GM18499 (cell line): ENCODE data around the gene SRPRA.
"Not testable (repeated sequence)": the region's sequence is repeated elsewhere in the genome, so short reads cannot be mapped to it uniquely, and the experiment has no call there.

ENCODE experiments used
- ATAC-seq: cut with Tn5 transposase; IDR thresholded peaks from one replicate; pipeline ENCODE4 v1.9.1; 2021; ENCODE audit warnings: moderate number of reproducible peaks; ENCODE audit not compliant: insufficient read depth, unreplicated experiment

The SRPRA gene

DNA sequence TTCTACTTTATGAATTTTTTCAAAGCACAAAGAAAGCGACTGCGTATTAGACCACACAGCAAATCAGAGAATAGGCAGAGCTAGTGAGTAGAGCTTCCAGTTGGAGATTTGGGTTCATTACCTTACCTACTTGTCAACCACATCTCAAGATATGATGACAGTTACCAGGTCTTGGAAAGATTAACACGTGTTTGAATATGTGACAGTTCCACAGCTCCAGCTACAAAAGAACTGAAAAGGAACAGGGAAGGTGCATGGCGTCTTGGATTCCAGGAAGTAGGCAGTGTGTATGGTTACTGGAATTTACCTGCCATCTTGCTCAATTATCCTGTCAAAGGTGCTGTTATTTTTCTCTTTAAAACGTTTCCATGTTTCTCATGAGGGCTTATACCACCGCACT, 19.5 kb upstream of the SRPRA start:
- no peak for ATAC-seq

DNA sequence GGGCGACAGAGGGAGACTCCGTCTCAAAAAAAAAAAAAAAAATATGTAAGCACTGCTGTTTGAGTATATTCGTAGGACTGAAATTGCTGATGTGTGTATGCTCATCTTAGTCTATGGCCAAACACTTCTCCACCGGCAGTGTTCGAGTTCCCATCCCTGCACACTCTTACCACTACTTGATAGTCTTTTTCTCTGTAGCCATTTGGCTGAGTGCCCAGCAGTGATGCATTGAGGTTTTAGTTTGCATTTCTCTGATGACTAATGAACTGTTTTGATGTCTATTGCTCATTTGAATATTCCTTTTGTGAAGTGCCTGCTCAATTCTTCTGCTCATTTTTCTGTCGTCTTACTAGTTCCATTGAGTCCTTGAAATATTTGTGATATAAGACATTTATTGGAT, 16.1 kb upstream of the SRPRA start:
- peak; percentile 54 for ATAC-seq

DNA sequence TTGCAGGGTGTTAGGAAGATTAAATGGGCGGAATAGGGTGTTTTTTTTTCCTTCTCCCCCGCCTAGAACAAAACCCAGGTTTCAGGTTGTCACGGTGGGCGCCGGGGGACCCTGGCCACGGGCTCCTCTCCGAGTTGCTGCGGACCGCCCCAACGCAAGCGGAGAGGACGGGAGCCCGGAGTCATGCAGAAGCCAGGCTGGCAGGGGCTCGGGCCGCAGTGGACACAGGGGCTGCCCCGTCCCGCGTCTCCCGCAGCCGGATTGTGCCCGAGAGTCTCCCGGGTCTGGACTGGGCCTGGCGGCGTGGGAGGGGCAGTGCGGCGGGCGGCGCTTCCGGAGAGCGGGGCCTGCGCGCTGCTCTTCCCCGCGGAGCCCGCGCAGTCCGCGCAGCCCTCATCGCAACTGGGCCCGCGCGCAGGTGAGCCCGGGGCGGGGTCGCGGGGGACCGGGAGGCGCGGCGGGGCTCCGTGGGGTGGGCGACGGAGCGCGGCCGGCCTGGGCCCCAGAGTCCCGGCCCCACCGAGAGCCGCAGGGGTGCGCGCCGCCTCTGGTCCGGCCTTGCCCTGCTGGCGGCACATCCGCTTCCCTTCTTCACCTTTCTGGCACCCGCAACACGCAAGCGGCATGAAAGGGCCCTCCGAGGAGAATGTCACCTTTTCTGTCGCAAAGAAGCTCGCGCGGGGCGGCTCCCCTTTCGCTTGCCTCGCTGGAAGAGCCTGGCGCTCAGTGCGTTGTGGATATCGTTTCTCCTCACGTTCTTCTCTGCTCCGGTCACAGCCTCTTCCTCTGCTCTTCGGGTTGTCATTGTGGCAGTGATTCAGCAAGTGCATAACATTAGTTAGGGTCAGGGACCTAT, 14.3 kb upstream of the SRPRA start, which contains the start of gene TIRAP:
Gene TIRAP (plus strand): TSS at position 358 of the 856 bp plus-strand sequence. CDS start 7,802 bp downstream, outside the sequence.
- no peak for ATAC-seq

DNA sequence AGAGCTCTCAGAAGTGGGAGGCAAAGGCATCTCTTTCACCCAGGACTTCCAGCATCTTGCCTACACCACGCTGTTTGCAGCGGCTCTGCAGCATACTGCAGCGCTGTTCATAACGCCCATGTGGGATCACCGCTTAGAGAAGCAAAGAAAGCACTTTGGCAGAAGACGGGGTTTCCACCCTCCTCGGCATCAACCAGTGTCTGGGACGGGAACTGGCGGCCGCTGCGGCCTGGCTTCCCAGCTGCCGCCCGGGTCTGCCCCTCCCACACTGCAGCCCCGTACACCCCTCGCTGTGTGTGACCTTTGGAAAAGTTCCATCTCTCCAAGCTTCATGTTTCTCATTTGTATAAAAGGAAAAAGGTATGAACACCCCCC, 13.7 kb upstream of the SRPRA start:
- ATAC-seq: no peak

DNA sequence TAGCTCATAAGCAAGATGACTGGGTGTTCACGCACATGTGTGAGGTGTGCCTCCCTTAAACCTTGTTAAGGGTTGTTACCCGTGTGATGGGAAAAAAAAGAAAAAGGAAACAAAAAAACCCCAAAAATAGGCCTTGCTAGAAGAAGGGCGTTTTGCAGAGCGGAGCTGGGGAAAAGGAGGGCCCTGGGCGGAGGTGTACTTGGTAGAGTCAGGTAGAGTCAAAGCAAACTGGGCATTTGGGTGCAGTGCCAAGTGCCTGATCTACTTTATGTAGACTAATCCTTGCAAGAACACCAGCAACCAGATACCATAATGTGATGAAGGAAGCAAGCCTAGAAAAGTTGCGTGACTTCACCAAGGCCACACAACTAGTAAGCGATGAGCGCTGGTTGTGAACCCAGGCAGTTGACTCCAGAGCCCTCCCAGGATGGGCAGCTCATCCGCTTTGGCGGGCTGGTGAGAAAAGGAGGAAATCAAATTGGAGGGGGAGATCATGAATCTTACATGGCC, 13.0 kb upstream of the SRPRA start:
- ATAC-seq: no peak

DNA sequence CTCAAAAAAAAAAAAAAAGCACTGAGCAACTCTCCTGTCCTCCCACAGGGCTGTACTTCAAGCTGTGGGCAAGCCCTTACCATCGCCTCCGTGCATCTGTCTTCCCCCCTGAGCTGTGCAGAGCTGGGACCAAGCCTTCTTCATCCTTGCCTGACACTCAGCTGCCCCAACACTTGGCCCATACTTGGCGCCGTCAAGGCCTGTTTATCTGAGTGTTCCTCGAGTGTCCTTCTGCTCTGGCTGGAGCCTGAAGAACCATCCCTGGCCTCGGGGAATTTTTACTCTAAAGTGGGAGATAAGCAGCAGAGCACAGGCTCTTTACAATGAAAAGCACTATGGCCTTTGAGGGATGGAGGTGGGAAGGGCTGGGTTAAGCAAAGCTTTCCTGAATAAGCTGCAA, 12.6 kb upstream of the SRPRA start:
- ATAC-seq: no peak

DNA sequence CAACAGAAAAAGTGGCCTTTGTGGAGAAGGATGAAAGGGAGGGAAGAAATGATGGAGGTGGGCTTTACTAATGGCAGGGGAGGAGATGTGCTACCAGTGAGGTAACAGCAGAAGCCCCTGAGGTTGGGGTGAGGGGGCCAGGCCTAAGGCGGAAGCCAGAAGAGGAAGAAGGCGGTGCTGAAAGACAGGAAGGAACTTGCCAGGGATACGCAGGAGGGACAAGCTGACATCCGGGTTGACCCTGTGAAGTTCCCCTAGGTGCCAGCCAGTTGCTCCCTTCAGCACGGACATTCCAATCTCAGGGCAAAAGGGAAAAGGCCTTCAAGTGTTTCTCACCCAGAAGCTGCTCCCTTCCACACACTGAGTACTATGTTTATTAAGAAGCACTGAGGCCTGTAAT, 11.9 kb upstream of the SRPRA start:
- ATAC-seq: no peak

DNA sequence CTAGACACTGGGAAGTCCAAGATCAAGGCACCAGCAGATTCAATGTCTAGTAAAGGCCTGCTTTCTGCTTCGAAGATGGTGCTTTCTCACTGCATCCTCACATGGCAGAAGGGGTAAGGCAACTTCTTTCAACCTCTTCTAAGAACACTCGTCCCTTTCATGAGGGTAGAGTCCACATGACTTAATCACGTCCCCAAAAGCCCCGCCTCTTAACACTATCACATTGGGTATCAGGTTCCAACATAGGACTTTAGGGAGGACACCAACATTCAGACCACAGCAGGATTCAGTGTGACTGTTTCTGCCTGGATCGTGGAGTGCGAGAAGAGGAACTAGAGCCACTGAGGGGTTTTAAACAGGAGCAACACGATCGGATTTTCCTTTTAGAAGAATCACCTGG, 10.5 kb upstream of the SRPRA start:
- ATAC-seq: no peak

DNA sequence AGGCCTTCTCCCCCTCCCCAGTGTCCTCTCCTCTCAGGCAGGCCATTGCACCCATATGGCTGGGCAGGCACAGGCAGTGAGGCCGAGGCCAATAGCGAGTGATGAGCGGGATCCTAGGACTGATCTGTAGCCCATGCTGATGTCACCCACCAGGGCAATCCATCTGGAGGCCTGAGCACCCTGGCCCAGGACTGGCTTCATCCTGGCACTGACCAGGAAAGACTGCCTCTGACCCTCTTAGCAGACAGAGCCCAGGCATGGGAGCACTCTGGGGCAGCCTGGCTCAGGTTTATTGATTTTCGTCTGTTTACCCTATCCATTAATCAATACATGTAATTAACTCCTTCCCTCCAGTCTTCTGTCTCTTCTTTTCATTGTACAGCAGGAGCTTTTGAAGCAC, 9.1 kb upstream of the SRPRA start:
- ATAC-seq: no peak

DNA sequence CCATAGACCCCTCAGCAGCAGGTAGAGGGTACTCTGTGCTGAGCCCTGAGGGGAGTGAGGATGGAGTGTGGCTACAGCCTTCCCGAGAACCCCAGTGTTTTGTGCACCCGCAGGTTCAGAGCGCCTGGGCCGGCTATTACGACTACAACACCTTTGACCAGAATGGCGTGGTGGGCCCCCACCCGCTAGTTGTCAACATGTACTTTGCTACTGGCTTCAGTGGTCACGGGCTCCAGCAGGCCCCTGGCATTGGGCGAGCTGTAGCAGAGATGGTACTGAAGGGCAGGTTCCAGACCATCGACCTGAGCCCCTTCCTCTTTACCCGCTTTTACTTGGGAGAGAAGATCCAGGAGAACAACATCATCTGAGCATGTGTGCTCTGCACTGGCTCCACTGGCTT, 8.6 kb upstream of the SRPRA start:
- no peak for ATAC-seq

DNA sequence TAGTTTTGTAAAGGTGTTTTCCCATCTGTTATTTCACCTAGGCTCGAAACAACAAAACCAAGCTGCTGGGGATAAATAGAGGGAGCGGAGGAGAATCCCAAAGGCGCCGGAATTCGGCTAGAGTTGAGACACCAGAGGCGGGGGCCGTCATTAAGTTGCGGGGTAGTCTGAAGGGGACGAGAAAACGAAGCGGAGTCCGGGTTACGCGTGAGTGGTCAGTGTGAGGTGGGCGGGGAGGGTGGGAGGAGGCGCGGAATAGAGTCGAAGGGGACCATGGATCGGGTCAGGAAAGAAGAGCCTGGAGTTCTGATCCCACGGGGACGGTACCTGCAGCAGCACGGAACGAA, 361 bp downstream of the SRPRA start:
- ATAC-seq: no peak

DNA sequence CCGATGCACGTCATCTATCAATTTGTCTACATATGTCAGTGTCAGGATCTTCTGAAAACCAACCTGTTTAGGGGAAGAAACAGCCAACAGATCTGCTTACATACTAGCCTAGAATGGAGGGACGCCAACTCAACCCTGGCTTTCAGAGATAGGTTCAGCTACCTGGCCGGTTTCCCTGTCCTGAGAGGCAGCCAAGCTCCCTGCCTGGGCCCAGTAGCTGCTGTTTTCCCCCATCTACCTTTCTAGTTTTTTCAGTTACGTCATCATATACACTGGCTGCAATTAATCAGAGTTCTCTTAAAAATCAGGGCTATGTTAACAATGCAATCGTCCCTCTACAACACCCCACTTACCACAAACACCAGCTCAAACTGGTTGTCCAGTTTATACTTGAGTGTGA, 1.0 kb downstream of the SRPRA start:
- no peak for ATAC-seq

DNA sequence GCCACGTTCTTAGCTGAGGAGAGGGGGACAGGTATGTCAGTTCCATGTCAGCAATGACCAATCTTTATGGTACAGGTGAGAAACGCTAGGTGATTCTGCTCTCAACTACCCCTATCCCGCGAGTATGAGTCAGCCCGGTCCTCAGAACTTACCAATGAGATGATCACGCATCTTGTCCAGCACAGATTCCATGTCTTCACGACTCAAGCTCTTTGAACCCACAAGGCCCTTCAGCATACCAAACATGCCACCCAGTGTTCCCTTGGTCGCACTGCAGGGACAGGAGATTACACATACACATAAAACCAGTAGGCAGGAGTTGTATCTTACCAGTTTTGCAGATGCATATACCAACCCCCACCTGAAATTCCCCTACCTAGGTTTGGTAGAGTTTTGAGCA, 2.9 kb downstream of the SRPRA start:
- ATAC-seq: no peak

DNA sequence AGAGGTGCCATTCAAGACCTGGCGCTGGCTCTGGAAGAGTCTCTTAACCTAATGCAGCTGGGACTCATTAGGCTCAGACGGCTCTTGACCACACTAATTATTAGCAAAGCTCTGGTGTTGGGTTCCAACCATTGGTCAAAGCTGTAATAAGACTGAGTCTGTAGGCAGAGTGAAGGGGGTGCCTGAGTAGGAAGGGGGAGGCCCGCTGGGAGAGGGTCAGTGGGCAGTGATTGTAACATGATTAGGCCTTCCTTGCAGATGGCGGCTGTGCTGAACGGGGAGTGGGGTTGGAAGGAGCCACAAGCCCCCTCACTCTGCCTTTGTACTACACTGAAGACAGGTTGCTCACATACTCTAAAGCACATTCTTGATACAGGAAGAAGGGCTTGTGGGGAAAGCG, 5.2 kb downstream of the SRPRA start:
- ATAC-seq: no peak

DNA sequence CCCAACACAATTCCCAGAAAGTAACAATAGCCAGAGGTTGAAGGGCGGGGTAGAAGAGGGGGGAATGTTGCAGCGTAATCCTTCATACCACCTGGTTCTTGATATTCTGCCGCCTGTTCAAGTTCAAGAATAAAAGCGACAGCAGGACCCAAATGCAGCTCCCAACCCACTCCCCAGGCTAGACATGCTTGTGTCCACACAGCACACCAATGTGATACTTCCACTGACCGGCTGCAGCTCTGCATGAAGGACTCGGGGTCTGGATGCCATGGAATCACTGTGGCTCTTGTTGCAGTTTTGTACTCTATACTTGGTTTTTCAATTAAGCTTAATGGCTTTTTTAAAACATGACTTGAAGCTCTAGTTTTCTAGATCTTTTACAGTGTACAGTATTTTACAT, 6.5 kb downstream of the SRPRA start:
- no peak for ATAC-seq

DNA sequence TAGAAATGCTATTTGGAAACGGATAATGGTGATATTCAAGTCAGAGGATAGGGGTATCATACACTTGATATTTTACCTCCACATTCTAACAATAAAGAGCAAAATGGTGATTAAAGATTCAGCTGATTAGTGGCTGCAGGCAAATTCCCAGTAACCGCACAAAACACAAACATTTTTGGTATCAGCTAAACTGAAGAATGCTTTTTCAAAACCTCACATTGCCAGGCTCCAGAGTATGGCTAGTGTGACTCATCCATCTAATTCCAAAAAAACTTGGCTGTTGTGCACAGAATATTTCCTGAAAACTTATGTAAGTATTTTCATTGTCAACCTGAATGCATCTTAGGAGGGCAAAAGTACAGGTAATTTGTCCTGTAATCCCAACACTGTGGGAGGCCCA, 10.9 kb downstream of the SRPRA start:
- ATAC-seq: no peak

DNA sequence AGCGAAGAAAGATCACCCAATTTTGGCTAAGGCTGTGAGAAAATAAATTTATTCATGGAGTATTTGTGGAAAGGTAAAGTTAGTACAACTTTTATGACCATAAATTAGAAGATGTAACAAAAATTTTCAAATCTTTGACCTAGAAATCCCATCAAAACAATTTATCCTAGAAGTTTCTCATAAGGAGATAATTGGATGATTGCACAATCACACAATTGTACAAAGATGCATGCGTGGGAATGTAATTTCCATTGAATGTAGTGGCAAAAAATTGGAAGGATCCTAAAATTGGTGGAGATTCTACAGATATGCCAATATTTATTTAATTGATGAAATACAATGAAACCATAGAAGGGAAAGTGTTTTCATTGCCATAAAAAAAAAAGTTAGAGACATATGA, 11.6 kb downstream of the SRPRA start:
- ATAC-seq: no peak

DNA sequence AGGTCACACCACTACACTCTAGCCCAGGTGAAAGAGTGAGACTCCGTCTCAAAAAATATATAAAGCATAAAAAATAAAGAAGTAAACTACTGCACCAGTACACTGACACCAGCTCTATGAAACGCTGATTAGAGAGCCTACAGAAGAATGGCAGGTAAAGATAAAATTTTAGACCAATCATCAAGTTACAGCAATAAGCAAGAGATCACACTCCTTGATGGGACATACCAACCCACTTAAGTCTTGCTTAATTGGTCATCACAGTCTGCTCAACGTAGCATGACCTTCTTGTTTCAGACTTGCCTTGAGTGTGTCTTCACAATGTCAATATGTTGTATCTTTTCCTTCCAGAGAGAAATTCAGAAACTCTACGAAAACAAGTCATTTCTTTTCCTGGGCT, 12.5 kb downstream of the SRPRA start:
- no peak for ATAC-seq

DNA sequence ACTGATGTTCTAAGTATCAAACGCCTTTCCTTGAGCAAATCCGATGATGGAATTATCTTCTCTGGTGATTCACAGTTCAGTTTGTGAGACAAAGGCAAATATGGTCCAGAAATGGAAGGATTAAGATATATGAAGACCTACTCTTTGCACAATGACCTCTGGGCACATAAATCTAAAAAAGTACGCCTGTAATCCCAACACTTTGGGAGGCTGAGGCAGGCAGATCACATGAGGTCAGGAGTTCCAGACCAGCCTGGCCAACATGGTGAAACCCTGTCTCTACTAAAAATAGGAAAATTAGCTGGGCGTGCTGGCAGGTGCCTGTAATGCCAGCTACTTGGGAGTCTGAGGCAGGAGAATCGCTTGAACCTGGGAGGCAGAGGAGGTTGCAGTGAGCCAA, 13.2 kb downstream of the SRPRA start:
- ATAC-seq: not testable (repeated sequence)

DNA sequence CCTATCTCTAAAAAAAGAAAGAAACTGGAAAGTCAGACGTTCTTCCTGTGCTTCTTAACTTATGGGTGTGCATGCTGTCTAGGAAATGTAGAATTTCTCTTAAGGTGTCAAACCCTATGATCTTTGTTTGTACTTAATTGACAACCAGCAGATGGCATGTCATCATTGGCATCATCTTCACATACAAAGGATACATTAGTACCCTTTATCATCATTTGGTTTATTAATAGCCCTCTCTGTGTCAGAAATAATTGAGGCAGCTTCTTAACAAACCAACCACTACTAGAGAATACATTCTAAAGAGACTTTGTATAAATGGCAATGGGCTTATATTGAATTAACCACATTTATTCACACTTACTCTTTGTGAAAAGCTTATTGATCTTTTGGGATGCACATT, 13.9 kb downstream of the SRPRA start:
- ATAC-seq: no peak

DNA sequence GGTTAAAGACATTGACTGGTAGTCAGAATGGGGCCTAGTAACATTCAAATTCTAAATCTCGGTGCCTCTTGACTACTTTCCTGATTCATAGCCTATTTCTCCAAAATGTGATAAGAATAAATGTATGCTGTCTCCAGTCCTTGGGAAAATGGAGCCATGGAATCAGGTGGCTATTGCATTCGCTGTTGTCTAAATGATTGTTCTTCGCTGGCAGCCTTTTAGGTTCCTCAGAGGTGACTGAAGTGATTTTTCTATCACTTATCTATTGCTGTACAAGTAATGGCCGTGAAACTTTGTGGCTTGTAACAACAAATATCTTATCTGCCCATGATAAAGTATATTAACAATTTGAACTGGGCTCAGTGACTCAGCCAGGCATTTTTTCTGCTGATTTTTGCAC, 15.4 kb downstream of the SRPRA start:
- ATAC-seq: no peak

DNA sequence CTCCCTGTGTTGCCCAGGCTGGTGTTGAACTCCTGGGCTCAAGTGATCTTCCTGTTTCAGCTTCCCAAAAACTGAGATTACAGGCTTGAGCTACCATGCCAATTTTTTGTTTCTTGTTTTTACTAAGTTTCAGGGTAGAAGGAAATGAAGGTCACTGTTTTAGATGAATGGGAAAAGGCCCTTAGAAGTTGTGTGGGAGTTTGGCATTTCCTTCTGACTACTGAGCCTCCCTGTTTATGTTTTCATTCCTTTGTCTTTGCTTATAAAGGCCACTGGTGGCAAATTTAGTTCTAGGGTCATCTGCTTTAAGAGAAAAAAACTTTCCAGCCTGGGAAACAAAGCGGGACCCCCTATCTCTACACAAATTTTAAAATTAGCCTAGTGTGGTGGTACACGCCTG, 22.1 kb downstream of the SRPRA start:
- ATAC-seq: no peak
